ENCODE data around the gene SPP1.

GRCh38 chr4:87967193-87967592 is 8.3 kb upstream of the SPP1 start:
- TF ChIP-seq, protein P1, sequence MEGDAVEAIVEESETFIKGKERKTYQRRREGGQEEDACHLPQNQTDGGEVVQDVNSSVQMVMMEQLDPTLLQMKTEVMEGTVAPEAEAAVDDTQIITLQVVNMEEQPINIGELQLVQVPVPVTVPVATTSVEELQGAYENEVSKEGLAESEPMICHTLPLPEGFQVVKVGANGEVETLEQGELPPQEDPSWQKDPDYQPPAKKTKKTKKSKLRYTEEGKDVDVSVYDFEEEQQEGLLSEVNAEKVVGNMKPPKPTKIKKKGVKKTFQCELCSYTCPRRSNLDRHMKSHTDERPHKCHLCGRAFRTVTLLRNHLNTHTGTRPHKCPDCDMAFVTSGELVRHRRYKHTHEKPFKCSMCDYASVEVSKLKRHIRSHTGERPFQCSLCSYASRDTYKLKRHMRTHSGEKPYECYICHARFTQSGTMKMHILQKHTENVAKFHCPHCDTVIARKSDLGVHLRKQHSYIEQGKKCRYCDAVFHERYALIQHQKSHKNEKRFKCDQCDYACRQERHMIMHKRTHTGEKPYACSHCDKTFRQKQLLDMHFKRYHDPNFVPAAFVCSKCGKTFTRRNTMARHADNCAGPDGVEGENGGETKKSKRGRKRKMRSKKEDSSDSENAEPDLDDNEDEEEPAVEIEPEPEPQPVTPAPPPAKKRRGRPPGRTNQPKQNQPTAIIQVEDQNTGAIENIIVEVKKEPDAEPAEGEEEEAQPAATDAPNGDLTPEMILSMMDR (conservative IDR thresholded peaks at IDR 0.05; ENCODE audit: low read depth, low read length) = no peak
- no peak for TF ChIP-seq EZH2phosphoT487 (IDR thresholded peaks at IDR 0.05; ENCODE audit: borderline replicate concordance, low read length)
- TF ChIP-seq EZH2 (IDR thresholded peaks at IDR 0.05; ENCODE audit: low read length, unreplicated experiment) = no peak
